Stimulated activated CD8-positive, alpha-beta memory T cell treated with anti-CD3 and anti-CD28 coated beads, Interleukin-15, amount 100 ng/mL, for 24 hours (primary cell): ENCODE results near the gene ASPRV1.
"Not testable (repeated sequence)": the region's sequence is repeated elsewhere in the genome, so short reads cannot be mapped to it uniquely, and the experiment has no call there.

Experiments
- DNase-seq: peaks from one replicate; pipeline ENCODE4 v3.0.0-alpha.2; 2020; ENCODE audit warnings: low read depth

ASPRV1 gene

GRCh38 chr2:69961496-69961895 lies at the start of gene ASPRV1:
Gene ASPRV1 (minus strand): TSS chr2:69961631. CDS start chr2:69961436, 195 bp downstream.
- DNase-seq, result no peak

GRCh38 chr2:70010576-70011111 lies 49.2 kb upstream of the ASPRV1 start:
- DNase-seq, result no peak

GRCh38 chr2:70009762-70010575 lies 48.5 kb upstream of the ASPRV1 start:
- DNase-seq, result no peak

GRCh38 chr2:70008290-70008689 lies 46.9 kb upstream of the ASPRV1 start:
- DNase-seq, result no peak

- DNase-seq, result no peak
Measured at GRCh38 chr2:70007151-70007550, 45.7 kb upstream of the ASPRV1 start.

- no peak for DNase-seq
Measured at GRCh38 chr2:70006447-70006784, 45.0 kb upstream of the ASPRV1 start.

- DNase-seq, result no peak
Measured at GRCh38 chr2:70005752-70006446, 44.5 kb upstream of the ASPRV1 start.

GRCh38 chr2:70005216-70005615 lies 43.8 kb upstream of the ASPRV1 start:
- no peak for DNase-seq

GRCh38 chr2:70003093-70003830 lies 41.8 kb upstream of the ASPRV1 start:
- no peak for DNase-seq

GRCh38 chr2:70002241-70002899 lies 40.9 kb upstream of the ASPRV1 start:
- no peak for DNase-seq

GRCh38 chr2:70000529-70000928 lies 39.1 kb upstream of the ASPRV1 start:
- not testable (repeated sequence) for DNase-seq

GRCh38 chr2:69998761-69999160 lies 37.3 kb upstream of the ASPRV1 start:
- no peak for DNase-seq

- no peak for DNase-seq
Measured at GRCh38 chr2:69997015-69997830, 35.8 kb upstream of the ASPRV1 start.

GRCh38 chr2:69995511-69995910 lies 34.1 kb upstream of the ASPRV1 start:
- no peak for DNase-seq

- no peak for DNase-seq
Measured at GRCh38 chr2:69994166-69994565, 32.7 kb upstream of the ASPRV1 start.

GRCh38 chr2:69993708-69994107 lies 32.3 kb upstream of the ASPRV1 start:
- no peak for DNase-seq

GRCh38 chr2:69993048-69993565 lies 31.7 kb upstream of the ASPRV1 start:
- DNase-seq, result no peak

GRCh38 chr2:69992310-69993047 lies 31.0 kb upstream of the ASPRV1 start:
- no peak for DNase-seq

- no peak for DNase-seq
Measured at GRCh38 chr2:69989441-69990105, 28.1 kb upstream of the ASPRV1 start.

GRCh38 chr2:69989009-69989408 lies 27.6 kb upstream of the ASPRV1 start:
- DNase-seq, result no peak
